WTC11 (cell line): Measurements from ENCODE around the gene RAB1A. TPM values are rescaled to one million over a fixed set of nuclear protein-coding genes. Genes with fewer than 3 reads are reported as not detected.

Experiments
- ATAC-seq: fragments of 200-7000 bp; cut with Tn5 transposase; 2 replicates; pipeline ENCODE4 v1.10.0; 2021; ENCODE audit warnings: mild to moderate bottlenecking, moderate library complexity
- CTCF ChIA-PET: fragments of 300-600 bp; sonication (Branson Sonifier 250); formaldehyde crosslinking; loops from one replicate; lab custom pipeline; 2021; ENCODE audit warnings: antibody characterized with exemption; lab: Charles Lee
- POLR2A ChIA-PET: fragments of 350-600 bp; sonication (Branson Sonifier 250); formaldehyde crosslinking; loops from one replicate; lab custom pipeline; 2021; ENCODE audit warnings: antibody characterized with exemption; lab: Charles Lee
- DNase-seq: peaks from one replicate; pipeline ENCODE4 v3.0.0; 2021; ENCODE audit warnings: low spot score
- H3K27ac Mint-ChIP-seq: 2 replicates; pipeline ENCODE4 v1.8.0; 2021; ENCODE audit warnings: mixed read lengths
- H3K27me3 Mint-ChIP-seq: 2 replicates; pipeline ENCODE4 v1.8.0; 2021; ENCODE audit warnings: low read depth, mild to moderate bottlenecking, moderate library complexity, mixed read lengths
- H3K36me3 Mint-ChIP-seq: 2 replicates; pipeline ENCODE4 v1.8.0; 2021; ENCODE audit warnings: mixed read lengths
- H3K4me1 Mint-ChIP-seq: 2 replicates; pipeline ENCODE4 v1.8.0; 2022; ENCODE audit warnings: mixed read lengths
- H3K4me3 Mint-ChIP-seq: 2 replicates; pipeline ENCODE4 v1.8.0; 2021; ENCODE audit warnings: mild to moderate bottlenecking, moderate library complexity, mixed read lengths
- H3K9me3 Mint-ChIP-seq: 2 replicates; pipeline ENCODE4 v1.8.0; 2021; ENCODE audit warnings: mixed read lengths
- CDX4 ChIP-seq: fragments of 250-450 bp; sonication (Bioruptor Pico); IDR thresholded peaks from 2 replicates; pipeline ENCODE4 v1.9.0; 2021; ENCODE audit warnings: moderate library complexity, mild to moderate bottlenecking, inconsistent platforms, borderline replicate concordance
- ERG ChIP-seq: fragments of 250-450 bp; sonication (Bioruptor Pico); IDR thresholded peaks from 2 replicates; pipeline ENCODE4 v1.8.0; 2021; ENCODE audit warnings: mild to moderate bottlenecking
- FOXK1 ChIP-seq: sonication (generic); formaldehyde crosslinking; IDR thresholded peaks from 2 replicates; pipeline ENCODE4 v1.8.0; 2022; ENCODE audit warnings: mild to moderate bottlenecking, moderate library complexity, missing genetic modification reagents
- HMGA2 ChIP-seq: fragments of 250-450 bp; sonication (Bioruptor Pico); IDR thresholded peaks from 2 replicates; pipeline ENCODE4 v1.4.0; 2021; ENCODE audit warnings: mild to moderate bottlenecking, moderate library complexity
- MLX ChIP-seq: sonication (generic); formaldehyde crosslinking; IDR thresholded peaks from 2 replicates; pipeline ENCODE4 v1.8.1; 2023; ENCODE audit warnings: mild to moderate bottlenecking, missing genetic modification reagents, moderate library complexity
- MXD4 ChIP-seq: fragments of 250-450 bp; sonication (Bioruptor Pico); IDR thresholded peaks from 2 replicates; pipeline ENCODE4 v1.8.0; 2021; ENCODE audit warnings: mild to moderate bottlenecking, moderate library complexity, borderline replicate concordance
- OVOL2 ChIP-seq: fragments of 250-450 bp; sonication (Bioruptor Pico); IDR thresholded peaks from 2 replicates; pipeline ENCODE4 v1.9.0; 2021; ENCODE audit warnings: mild to moderate bottlenecking, borderline replicate concordance
- PRRX2 ChIP-seq: fragments of 250-450 bp; sonication (Bioruptor Pico); IDR thresholded peaks from 2 replicates; pipeline ENCODE4 v1.8.0; 2021; ENCODE audit warnings: mild to moderate bottlenecking
- RELA ChIP-seq: sonication (generic); formaldehyde crosslinking; IDR thresholded peaks from 2 replicates; pipeline ENCODE4 v1.8.1; 2022; ENCODE audit warnings: missing genetic modification reagents, mild to moderate bottlenecking, borderline replicate concordance
- ZBTB21 ChIP-seq: sonication (generic); formaldehyde crosslinking; IDR thresholded peaks from 2 replicates; pipeline ENCODE4 v1.8.1; 2023; ENCODE audit warnings: mild to moderate bottlenecking, missing genetic modification reagents, borderline replicate concordance
- total RNA-seq: library from RNA; stranded (reverse); gene quantifications from 3 replicates; pipeline ENCODE4 v1.2.3, GENCODE V29; 2021
- TF ChIP-seq, protein P1 (sequence below): sonication (generic); formaldehyde crosslinking; IDR thresholded peaks from 2 replicates; pipeline ENCODE4 v1.8.1; 2023; ENCODE audit warnings: mild to moderate bottlenecking, missing genetic modification reagents, moderate library complexity
- TF ChIP-seq, protein P2 (sequence below): fragments of 250-450 bp; sonication (Bioruptor Pico); conservative IDR thresholded peaks from 2 replicates; pipeline ENCODE4 v1.9.0; 2021; ENCODE audit warnings: mild to moderate bottlenecking

Gene RAB1A
- total RNA-seq, 1 experiment from 2014 or later, result 114 TPM

- TF ChIP-seq, protein P1, sequence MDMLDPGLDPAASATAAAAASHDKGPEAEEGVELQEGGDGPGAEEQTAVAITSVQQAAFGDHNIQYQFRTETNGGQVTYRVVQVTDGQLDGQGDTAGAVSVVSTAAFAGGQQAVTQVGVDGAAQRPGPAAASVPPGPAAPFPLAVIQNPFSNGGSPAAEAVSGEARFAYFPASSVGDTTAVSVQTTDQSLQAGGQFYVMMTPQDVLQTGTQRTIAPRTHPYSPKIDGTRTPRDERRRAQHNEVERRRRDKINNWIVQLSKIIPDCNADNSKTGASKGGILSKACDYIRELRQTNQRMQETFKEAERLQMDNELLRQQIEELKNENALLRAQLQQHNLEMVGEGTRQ (CRISPR knock-in tag), result no peak
- TF ChIP-seq ZBTB21 (CRISPR knock-in tag) (no peak), OVOL2 (CRISPR knock-in tag) (no peak)
These were observed 15.0 kb downstream of the RAB1A start (continued) for GRCh38 chr2:65114921-65115320.

- POLR2A ChIA-PET, result no interaction called here
- Mint-ChIP-seq H3K27ac (no peak overlapping the region), H3K36me3 (peaks cover 5% of the 10 kb centered on the region; the same call in 1 of the 2 replicates), H3K9me3 (peaks cover 6% of the 10 kb centered on the region)
- no peak for DNase-seq
- no peak for TF ChIP-seq RELA (CRISPR knock-in tag)
- TF ChIP-seq, protein P2, sequence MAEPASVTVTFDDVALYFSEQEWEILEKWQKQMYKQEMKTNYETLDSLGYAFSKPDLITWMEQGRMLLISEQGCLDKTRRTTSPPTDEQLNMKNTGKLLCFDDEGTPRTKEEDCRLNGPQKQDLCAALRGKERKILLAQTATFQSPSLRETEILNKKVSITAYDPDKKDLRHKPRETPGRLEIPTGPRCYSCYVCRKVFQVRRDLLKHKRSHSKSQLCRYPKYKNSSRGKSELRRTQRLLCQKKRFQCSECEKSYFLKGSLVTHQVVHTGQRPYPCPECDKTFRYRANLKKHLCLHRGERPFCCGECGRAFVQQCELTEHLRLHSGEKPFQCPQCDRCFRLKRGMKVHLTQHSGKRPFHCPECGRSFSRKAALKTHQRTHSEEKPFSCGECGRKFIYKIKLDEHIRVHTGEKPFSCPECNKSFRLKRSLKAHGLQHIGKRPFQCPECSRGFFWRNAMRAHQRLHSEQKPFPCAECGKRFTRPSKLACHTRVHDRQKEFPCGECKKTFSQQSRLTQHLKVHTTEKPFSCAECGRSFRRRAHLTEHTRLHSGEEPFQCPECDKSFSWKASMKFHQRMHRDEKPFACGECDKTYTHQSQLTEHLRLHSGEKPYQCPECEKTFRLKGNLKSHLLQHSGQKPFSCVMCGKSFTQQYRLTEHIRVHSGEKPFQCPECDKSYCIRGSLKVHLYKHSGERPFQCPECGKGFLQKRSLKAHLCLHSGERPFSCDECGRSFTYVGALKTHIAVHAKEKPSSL (CRISPR knock-in tag), result no peak
- no peak for TF ChIP-seq MXD4 (CRISPR knock-in tag)
- TF ChIP-seq FOXK1 (CRISPR knock-in tag), result no peak
- TF ChIP-seq, all 79 proteins: peak for 0
- Mint-ChIP-seq H3K4me1 (peaks cover 15% of the 10 kb centered on the region), H3K4me3 (no peak overlapping the region), H3K27me3 (no peaks in the 10 kb centered on the region)
- ATAC-seq, result no peak
- CTCF ChIA-PET, result interaction anchor here (0.9 kb wide), 2 partner anchors 56 to 191 kb away, joined by 3 read pairs; no protein-coding TSS in a partner anchor
These were observed 16.1 kb downstream of the RAB1A start for GRCh38 chr2:65113816-65114215.

GRCh38 chr2:65113229-65113628, 16.7 kb downstream of the RAB1A start:
- POLR2A ChIA-PET, result no interaction called here

More at GRCh38 chr2:65113229-65113628, 16.7 kb downstream of the RAB1A start:
- no peak overlapping the region for H3K27ac Mint-ChIP-seq
- peaks cover 6% of the 10 kb centered on the region for H3K9me3 Mint-ChIP-seq
- peaks cover 5% of the 10 kb centered on the region; the same call in 1 of the 2 replicates for H3K36me3 Mint-ChIP-seq
- no peak for ATAC-seq
- DNase-seq, result no peak
- H3K4me3 Mint-ChIP-seq, result no peak overlapping the region
- TF ChIP-seq HMGA2 (no peak), MLX (CRISPR knock-in tag) (no peak), CDX4 (CRISPR knock-in tag) (no peak), ERG (CRISPR knock-in tag) (no peak), PRRX2 (CRISPR knock-in tag) (no peak)
- peaks cover 15% of the 10 kb centered on the region for H3K4me1 Mint-ChIP-seq
- CTCF ChIA-PET, result interaction anchor here (0.9 kb wide), 2 partner anchors 56 to 191 kb away, joined by 3 read pairs; no protein-coding TSS in a partner anchor
- no peaks in the 10 kb centered on the region for H3K27me3 Mint-ChIP-seq
